Activated T-helper 2 cell treated with anti-CD3 and anti-CD28 coated beads, Interferon-gamma antibody, Interleukin-2, Interleukin-4, amounts not matched to agents 10 μg/mL and 5 μg/mL and 100 μg/mL, durations not matched to agents 14 hours and 24 hours and 36 hours (primary cell): ENCODE data around the gene RBFOX1. TPM values are rescaled to one million over a fixed set of nuclear protein-coding genes. Genes with fewer than 3 reads are reported as not detected.

ENCODE experiments used
- DNase-seq: peaks from one replicate; pipeline ENCODE4 v3.0.0; 2021; ENCODE audit warnings: low spot score
- H3K27ac Mint-ChIP-seq: one replicate; pipeline ENCODE4 v1.8.0; 2021; ENCODE audit warnings: mixed read lengths
- H3K27me3 Mint-ChIP-seq: one replicate; pipeline ENCODE4 v1.8.0; 2021; ENCODE audit warnings: low read depth, mixed read lengths
- H3K36me3 Mint-ChIP-seq: one replicate; pipeline ENCODE4 v1.8.0; 2021; ENCODE audit warnings: low read depth, mixed read lengths
- H3K4me1 Mint-ChIP-seq: one replicate; pipeline ENCODE4 v1.8.0; 2021; ENCODE audit warnings: low read depth, mixed read lengths
- H3K4me3 Mint-ChIP-seq: one replicate; pipeline ENCODE4 v1.8.0; 2021; ENCODE audit warnings: low read depth, mild to moderate bottlenecking, moderate library complexity, mixed read lengths
- H3K9me3 Mint-ChIP-seq: one replicate; pipeline ENCODE4 v1.8.0; 2021; ENCODE audit warnings: mixed read lengths
- intact Hi-C: fragments of 100-400 bp; cut with micrococcal nuclease; formaldehyde crosslinking; loops from one replicate; pipeline ENCODE4 v1.15.1; 2023
- total RNA-seq: library from RNA; stranded (reverse); gene quantifications from 2 replicates; pipeline ENCODE4 v1.2.3, GENCODE V29; 2022

Gene RBFOX1
- not detected in 2 replicates for total RNA-seq

DNA sequence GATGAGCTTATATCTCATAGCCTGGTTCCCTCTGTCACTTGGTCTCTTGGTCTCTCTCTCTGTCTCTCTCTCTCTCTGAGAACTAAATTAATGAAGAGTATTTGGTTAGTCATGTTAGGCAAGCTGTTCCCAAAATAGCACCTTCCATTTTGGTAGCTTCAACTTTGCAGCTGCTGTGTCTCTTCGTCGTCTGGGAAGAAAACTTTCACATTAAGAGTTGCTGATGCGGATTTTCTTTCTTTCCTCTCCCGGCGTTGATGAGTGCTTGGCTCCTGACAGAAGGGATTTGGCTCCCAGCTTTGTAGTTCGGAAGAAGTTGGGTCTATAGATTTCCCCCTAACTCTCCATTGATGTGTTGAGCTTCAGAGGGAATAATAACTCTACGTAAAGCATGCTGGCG lies at the start of gene RBFOX1:
TSS of gene RBFOX1 (plus strand) at position 235 of the 400 bp plus-strand sequence.
- no peaks in the 10 kb centered on the region for H3K36me3 Mint-ChIP-seq
- H3K27me3 Mint-ChIP-seq: no peaks in the 10 kb centered on the region
- DNase-seq: no peak
- H3K9me3 Mint-ChIP-seq: peaks cover 44% of the 10 kb centered on the region
- H3K27ac Mint-ChIP-seq: no peak within 1 kb of the TSS
- intact Hi-C loops: no loop called here
- no peaks in the 10 kb centered on the region for H3K4me1 Mint-ChIP-seq
- H3K4me3 Mint-ChIP-seq: no peak within 1 kb of the TSS

DNA sequence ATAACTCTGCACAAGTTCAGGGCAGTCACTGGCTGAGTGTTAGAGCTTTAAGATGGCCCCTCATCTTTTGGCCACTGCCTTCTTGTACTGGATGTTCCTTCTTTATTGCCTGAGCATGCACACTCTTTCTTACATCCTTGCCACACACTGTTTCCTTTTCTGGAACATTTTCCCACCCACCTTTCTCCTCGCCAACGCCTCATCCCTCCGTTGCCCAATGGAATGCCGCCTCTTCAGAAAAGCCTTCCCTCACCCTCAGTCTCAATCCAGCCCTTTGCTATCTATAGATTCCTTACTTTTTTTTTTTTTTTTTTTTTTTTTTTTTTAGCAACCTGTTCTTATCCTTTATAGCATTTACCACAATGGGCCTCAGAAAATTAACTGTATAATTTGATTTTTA lies 47.9 kb upstream of the RBFOX1 start:
- Mint-ChIP-seq H3K4me1 (no peaks in the 10 kb centered on the region), H3K27me3 (no peaks in the 10 kb centered on the region)

DNA sequence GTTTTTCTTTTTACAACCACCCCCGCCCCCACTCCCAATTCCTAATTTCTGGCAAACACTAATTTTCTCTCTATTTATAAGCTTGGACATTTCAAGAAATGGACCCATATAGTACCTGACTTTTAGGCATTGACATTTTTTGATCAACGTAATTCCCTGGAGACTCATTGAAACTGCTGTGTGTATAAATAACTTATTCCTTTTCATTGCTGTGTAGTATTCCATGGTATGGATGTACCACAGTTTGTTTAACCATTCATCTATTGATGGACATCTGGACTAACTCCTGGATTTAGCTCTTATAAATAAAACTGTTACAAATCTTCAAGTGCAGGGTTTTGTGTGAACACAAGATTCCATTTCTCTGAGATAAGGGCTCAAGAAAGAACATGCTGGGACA lies 47.1 kb upstream of the RBFOX1 start:
- Mint-ChIP-seq H3K9me3 (peaks cover 59% of the 10 kb centered on the region), H3K4me1 (no peaks in the 10 kb centered on the region), H3K27me3 (no peaks in the 10 kb centered on the region), H3K36me3 (no peaks in the 10 kb centered on the region), H3K27ac (no peak overlapping the region), H3K4me3 (no peak overlapping the region)
- intact Hi-C loops: no loop called here
- DNase-seq: no peak

More for the DNA sequence above, 47.9 kb upstream of the RBFOX1 start:
- DNase-seq: no peak
- no peaks in the 10 kb centered on the region for H3K36me3 Mint-ChIP-seq
- H3K4me3 Mint-ChIP-seq: no peak overlapping the region
- peaks cover 59% of the 10 kb centered on the region for H3K9me3 Mint-ChIP-seq
- H3K27ac Mint-ChIP-seq: no peak overlapping the region
- intact Hi-C loops: no loop called here

DNA sequence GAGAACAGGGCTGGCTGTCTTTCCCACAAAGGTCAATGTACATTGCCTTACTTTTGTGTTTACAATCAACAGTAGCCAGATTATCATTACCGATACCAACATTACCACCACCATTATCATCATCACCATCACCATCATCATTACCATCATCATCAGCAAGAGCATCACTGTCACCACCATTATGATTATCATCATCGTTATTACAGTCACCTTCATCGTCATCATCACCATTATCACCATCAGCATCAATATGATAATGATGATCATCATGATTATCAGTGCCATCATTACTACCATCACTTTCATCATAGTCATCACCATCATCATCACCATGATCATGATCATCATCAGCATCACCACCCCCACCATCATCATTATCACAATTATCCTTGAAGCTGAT lies 43.3 kb upstream of the RBFOX1 start:
- no peak for DNase-seq
- Mint-ChIP-seq H3K4me3 (no peak overlapping the region), H3K27ac (no peak overlapping the region), H3K9me3 (peaks cover 43% of the 10 kb centered on the region), H3K36me3 (no peaks in the 10 kb centered on the region), H3K4me1 (no peaks in the 10 kb centered on the region), H3K27me3 (no peaks in the 10 kb centered on the region)
- intact Hi-C loops: no loop called here

DNA sequence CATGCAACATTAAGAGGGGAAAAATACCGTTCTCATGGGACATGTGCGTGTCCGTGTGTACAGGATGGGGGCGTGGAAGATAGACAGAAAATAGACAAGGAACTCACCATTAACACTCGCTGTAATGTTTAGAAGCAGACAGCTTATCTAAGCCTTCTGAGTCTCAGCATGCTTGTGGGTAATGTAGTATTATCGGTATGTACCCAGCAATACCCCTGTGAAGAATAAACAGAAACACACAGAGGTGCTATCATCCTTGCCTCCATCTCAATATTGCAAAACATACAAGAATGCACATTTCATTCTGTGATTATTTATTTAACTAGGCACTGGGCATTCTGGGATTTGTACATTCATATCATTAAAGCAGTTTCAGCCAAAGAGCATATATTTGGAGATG lies 42.0 kb upstream of the RBFOX1 start:
- Mint-ChIP-seq H3K36me3 (no peaks in the 10 kb centered on the region), H3K27ac (no peak overlapping the region), H3K27me3 (no peaks in the 10 kb centered on the region), H3K4me1 (no peaks in the 10 kb centered on the region), H3K4me3 (no peak overlapping the region), H3K9me3 (peaks cover 36% of the 10 kb centered on the region)
- DNase-seq: no peak
- intact Hi-C loops: no loop called here

DNA sequence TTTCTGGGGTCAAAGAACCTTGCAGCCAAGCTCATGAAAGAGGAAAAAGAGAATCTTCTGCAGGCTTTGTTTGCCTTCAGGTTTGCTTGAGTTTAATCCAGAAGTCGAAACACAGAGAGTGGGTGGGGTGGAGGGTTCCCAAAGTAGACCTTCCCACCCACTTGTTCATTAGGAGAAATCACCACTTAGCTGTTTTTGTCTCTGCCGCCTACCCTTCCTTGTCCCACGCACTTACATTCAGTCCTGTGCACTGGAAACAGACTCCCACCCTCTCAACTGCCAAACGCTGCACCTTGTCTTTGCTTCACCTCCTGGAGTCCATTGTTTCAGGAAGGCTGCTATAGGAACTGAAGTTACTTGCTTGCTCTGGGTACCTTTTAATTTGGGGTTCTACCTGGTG lies 38.6 kb upstream of the RBFOX1 start:
- Mint-ChIP-seq H3K27me3 (no peaks in the 10 kb centered on the region), H3K4me3 (no peak overlapping the region), H3K36me3 (no peaks in the 10 kb centered on the region), H3K27ac (no peak overlapping the region), H3K4me1 (no peaks in the 10 kb centered on the region), H3K9me3 (peaks cover 27% of the 10 kb centered on the region)
- no peak for DNase-seq
- intact Hi-C loops: no loop called here

DNA sequence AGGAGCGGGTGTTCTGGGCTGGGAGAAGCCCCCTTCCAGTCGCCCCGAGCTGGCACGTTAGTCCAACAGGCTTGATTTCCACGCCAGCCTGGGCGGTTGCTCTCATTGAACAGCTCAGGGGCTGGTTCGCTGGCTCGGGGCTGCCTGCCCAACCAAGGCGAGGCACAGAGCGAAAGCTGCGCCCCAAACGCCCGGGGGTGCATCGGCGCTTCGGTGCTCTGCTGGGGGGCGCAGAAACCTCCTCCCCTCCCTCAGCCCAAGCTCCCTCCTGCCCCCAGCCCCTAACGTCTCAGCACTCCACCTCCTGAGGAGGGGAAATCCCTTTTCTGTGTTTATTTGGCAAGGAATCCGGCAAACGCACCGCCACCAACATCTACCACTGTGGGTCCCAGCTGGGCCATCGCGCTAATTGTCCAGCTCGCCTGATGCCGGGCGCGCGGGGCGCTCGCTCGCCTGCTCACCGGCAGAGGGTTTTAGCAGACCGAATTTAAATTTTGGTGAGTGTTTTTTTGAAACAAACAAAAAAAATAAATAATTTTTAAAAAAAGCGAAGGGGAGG lies 29.5 kb upstream of the RBFOX1 start:
- intact Hi-C loops: no loop called here
- H3K27ac Mint-ChIP-seq: no peak overlapping the region
- DNase-seq: no peak
- no peaks in the 10 kb centered on the region for H3K36me3 Mint-ChIP-seq
- H3K4me3 Mint-ChIP-seq: no peak overlapping the region
- no peaks in the 10 kb centered on the region for H3K27me3 Mint-ChIP-seq
- no peaks in the 10 kb centered on the region for H3K4me1 Mint-ChIP-seq
- peaks cover 18% of the 10 kb centered on the region for H3K9me3 Mint-ChIP-seq

DNA sequence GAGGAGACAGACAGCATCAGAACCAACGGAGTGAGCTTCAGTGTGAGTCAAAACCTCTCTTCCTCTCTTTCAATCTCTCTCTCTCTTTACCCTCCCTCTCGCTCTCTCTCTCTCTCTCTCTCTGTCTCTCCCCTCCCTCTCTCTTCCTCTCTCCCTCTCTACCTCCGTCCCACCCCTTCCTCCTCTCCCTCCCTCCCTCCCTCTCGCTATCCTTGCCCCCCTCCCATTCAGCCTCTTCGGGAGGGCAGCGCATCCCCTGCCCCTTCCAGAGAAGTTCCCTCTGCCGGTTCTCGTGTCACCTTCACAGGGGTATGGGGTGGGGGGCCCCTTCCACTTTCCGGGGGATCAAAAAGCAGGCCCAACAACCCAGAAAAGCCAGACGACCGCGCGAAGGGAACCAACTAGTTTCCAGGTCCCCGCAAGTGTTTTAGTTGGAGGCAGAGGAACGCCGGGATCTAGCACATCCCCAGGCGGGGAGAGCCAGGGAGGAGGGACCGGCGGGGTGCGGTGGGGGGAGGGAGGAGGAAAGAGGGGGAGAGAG lies 28.9 kb upstream of the RBFOX1 start:
- H3K27me3 Mint-ChIP-seq: no peaks in the 10 kb centered on the region
- intact Hi-C loops: no loop called here
- no peaks in the 10 kb centered on the region for H3K36me3 Mint-ChIP-seq
- no peak for DNase-seq
- no peaks in the 10 kb centered on the region for H3K4me1 Mint-ChIP-seq
- H3K9me3 Mint-ChIP-seq: peaks cover 20% of the 10 kb centered on the region
- no peak overlapping the region for H3K4me3 Mint-ChIP-seq
- no peak overlapping the region for H3K27ac Mint-ChIP-seq

DNA sequence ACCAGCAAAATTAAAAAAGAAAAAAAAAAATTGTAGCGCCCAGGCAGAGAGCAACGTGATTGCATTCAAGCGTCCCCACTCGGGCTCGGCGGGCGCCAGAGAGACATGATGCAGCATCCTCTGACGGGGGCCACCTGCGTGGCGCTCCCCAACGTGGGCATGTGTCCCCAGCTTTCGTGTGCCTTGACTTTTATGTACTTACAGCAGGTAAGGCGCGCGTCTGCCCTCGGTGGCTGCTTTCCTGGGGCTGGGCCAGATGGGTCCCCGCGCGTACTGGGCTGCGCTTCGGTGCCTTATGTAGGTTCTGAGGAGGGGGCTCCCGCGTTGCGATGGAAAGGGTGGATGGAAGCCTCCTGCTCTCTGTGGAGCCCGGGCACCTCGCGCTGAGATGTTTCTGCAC lies 28.4 kb upstream of the RBFOX1 start:
- no peaks in the 10 kb centered on the region for H3K36me3 Mint-ChIP-seq
- no peak overlapping the region for H3K4me3 Mint-ChIP-seq
- no peaks in the 10 kb centered on the region for H3K27me3 Mint-ChIP-seq
- intact Hi-C loops: no loop called here
- H3K27ac Mint-ChIP-seq: no peak overlapping the region
- no peaks in the 10 kb centered on the region for H3K4me1 Mint-ChIP-seq
- no peak for DNase-seq
- peaks cover 23% of the 10 kb centered on the region for H3K9me3 Mint-ChIP-seq

DNA sequence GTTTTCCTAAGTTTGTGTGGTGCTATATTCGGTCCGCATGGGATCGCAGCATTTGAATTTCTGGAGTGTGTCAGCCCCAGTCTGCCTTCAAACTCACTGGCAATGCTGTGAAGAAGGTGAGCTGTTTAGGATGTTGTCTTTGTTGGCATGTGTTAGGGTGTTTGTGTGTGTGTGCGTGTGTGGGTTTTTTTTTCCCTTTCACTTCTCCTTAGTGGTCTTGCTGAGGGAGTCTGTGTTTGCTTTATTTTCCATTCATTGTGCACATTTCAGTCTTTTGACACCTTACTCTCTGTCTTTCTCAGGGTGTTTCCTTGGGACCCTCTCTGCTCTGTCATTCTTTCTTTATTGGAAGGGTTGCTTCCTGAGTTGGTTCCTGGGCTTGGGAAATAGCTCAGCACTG lies 27.7 kb upstream of the RBFOX1 start:
- intact Hi-C loops: no loop called here
- Mint-ChIP-seq H3K9me3 (peaks cover 23% of the 10 kb centered on the region), H3K4me3 (no peak overlapping the region), H3K27ac (no peak overlapping the region), H3K36me3 (no peaks in the 10 kb centered on the region), H3K27me3 (no peaks in the 10 kb centered on the region), H3K4me1 (no peaks in the 10 kb centered on the region)
- DNase-seq: no peak

DNA sequence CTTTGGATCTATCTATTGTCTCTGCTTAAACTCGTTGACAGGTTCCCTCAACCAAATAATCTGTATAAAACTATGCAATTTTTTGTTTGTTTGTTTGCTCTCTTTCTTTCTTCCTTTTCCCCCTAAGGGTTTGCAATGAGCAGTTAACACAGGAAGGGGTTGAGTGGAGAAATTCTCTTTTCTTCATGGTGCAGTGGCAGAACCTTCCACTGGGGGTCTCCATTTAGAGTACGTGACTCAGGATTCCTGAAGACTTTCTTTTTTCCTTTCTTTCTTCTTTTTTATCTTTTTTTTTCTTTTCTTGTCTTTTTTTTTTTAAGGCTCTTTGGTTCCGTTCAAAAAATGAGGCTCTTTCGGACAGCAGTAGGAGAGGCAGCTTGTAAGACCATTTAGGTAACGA lies 19.5 kb upstream of the RBFOX1 start:
- Mint-ChIP-seq H3K9me3 (peaks cover 25% of the 10 kb centered on the region), H3K4me3 (no peak overlapping the region), H3K36me3 (no peaks in the 10 kb centered on the region), H3K27ac (no peak overlapping the region), H3K27me3 (no peaks in the 10 kb centered on the region), H3K4me1 (no peaks in the 10 kb centered on the region)
- intact Hi-C loops: no loop called here
- DNase-seq: no peak

DNA sequence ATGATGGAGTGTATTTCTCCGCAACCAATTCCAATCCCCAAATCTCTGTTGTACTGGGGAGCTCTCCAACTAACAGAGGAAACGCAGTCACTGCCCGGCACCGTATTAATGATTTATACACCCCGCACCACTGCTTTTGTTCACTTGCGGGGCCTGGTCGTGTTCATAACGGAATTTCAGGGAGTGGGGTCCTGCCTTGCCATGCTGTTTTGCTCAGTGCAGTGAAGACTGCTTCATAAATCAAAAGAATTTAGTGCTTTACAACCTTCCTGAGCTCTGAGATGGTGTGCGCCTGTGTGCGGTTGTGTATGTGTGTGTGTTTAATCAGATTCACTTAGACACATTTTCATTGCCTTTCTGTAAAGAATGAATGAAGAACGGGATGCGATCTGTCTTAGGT lies 18.5 kb upstream of the RBFOX1 start:
- Mint-ChIP-seq H3K36me3 (no peaks in the 10 kb centered on the region), H3K27ac (no peak overlapping the region), H3K27me3 (no peaks in the 10 kb centered on the region), H3K4me1 (no peaks in the 10 kb centered on the region), H3K4me3 (no peak overlapping the region), H3K9me3 (peaks cover 22% of the 10 kb centered on the region)
- no peak for DNase-seq
- intact Hi-C loops: no loop called here

DNA sequence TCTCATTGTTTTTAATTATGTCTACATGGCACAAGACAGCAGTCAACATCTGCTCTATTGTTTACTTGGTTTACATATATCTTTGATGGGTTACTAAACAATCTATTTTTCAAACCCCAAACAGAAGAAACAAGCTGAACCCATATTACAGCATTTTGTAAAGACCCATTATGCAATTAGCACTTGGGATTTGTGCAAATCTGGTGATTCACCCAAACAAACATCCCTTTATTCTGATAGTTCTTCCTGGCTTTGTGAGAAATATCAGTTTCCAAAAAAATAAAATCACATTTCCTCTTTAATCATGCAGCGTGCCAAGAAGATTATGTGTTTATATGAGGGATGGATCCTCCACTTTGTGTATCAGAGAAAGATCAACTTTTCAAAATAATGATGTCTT lies 16.8 kb upstream of the RBFOX1 start:
- Mint-ChIP-seq H3K27ac (no peak overlapping the region), H3K27me3 (no peaks in the 10 kb centered on the region), H3K4me3 (no peak overlapping the region), H3K36me3 (no peaks in the 10 kb centered on the region), H3K4me1 (no peaks in the 10 kb centered on the region), H3K9me3 (peaks cover 31% of the 10 kb centered on the region)
- no peak for DNase-seq
- intact Hi-C loops: no loop called here
